GM18519 (cell line): Measurements from ENCODE around the gene LRMDA.

ENCODE experiments used
- ATAC-seq: cut with Tn5 transposase; IDR thresholded peaks from one replicate; pipeline ENCODE4 v1.9.1; 2021; ENCODE audit warnings: mild to moderate bottlenecking, moderate library complexity; ENCODE audit not compliant: unreplicated experiment, low FRiP score

Gene LRMDA

DNA sequence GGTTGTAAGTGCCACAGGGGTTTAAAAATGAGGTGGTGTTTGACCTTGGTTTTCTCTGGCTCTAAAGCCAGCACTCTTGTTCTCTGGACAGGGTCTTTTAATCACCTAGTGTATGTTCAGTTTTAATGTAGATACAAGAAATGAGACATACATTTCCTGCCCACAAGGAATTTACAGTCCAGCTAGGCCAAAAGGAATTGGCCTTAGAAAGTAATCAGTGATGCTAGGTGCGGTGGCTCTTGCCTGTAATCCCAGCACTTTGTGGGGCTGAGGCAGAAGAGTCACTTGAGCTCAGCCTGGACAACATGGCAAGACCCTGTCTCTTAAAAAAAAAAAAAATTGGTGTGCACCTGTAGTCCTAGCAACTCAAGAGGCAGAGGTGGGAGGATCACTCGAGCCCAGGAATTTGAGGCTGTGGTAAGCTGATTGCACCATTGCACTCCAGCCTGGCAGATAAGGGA, 100.2 kb downstream of the LRMDA start:
- no peak for ATAC-seq

DNA sequence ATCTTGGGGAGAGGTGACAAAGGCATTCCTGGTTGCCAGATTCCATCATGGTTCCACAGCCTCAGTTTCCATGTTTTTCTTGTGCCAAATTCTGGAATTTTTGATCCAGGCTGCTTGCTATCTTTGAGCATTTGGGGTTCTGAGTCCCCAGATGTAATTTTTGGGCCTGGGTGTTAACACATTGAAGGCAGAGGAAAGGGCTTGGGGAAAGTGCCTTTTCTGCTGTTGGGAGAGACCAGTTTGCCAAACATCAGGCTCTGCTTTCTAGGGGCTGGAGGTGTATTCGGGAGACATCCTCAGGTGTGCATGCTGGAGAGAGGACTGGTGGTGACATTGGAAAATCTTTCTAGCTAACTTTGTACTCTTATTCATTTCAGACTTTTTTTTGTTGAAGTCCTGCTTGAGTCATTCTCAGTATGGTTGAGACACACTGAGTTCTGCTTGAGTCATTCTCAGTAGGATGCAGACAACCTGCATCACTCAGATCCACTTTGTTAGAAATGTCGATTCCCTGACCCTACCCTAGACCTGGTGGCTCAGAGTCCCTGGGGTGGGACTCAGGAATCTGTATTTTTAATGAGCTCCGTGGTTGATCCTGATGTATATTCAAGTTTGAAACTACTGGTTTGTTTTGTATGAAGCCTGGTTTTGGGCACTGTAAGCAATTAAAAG, 101.0 kb downstream of the LRMDA start:
- ATAC-seq, result no peak

GRCh38 chr10:75538144-75538543, 106.7 kb downstream of the LRMDA start:
- ATAC-seq, result no peak

GRCh38 chr10:75538765-75539164, 107.3 kb downstream of the LRMDA start:
- no peak for ATAC-seq

GRCh38 chr10:75540357-75540966, 109.0 kb downstream of the LRMDA start:
- no peak for ATAC-seq

DNA sequence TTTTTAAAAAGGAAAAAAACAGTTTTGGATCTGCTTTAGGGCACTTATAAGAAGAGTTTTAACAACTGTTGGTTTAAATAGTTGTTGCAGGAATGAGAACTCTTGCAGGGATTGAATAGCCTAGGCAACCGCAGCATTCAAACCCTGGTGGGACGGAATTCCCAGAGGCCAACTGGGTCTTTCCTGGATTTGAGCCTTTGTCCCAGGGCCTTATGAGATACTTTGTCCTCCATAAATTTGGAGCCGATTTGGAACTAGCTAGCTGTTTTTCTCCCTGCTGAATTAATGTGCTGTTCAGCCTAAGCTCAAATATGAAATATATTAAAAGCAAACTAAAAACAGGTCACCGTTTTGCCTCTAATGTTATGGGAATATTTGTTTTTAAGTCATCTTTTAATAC, 109.6 kb downstream of the LRMDA start:
- ATAC-seq, result no peak

DNA sequence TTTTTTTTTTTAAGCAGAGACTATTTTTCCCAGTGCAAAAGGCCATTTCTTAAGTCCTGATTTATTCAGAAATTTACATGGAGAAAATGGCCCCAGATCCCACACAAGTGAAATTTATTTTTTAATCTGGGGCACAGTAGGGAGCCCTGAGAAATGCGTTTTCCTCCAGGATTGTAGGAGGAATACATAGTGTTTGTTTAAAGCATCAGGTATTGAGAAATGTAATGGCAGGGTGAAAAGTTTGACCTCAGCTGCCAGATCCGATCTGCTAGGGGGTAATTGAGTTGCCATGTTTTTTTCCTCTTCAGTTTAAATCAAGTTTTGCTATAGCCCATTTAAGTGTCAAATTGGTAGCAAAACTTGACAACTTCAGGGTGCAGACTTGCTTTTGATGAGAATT, 110.0 kb downstream of the LRMDA start:
- no peak for ATAC-seq

DNA sequence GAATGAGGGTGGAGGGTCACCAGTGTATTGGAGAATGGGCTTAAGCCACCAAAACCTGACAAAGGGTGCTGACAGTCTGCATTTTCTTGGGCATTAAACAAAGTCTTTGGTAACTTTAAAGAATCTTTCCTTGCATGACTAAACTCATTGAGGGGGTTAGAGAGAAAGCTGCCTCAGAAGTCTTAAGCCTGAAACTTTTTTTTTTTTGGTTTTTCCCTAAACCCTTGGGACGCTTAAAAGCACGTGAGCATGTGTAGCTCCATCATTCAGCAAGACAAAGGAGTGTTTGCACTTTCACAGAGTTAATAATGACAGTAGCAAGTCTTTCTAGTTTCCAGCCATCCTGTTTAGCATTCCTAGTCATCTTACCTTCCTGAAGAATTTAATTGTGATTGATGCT, 110.7 kb downstream of the LRMDA start:
- no peak for ATAC-seq

DNA sequence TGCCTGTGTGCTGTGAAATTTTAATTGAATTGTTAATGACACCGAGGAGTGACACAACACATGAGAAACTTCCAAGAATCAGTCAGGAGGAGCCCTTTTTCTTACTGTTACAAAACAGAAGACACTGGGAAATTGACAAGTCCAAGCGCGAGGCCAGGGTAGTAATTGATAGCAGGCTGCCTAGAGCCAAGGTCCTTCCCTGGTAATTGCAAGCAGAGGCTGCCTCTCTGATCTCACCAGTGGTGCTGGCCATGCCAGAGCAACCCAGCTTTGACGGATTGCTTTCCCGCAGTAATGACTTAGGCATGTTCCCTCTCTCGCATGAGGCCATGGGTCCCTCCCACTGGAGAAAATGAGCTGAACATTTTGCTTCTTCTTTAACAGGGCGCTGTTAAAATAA, 111.5 kb downstream of the LRMDA start:
- no peak for ATAC-seq

- no peak for ATAC-seq
Measured at GRCh38 chr10:75544386-75544785, 113.0 kb downstream of the LRMDA start.

GRCh38 chr10:75544993-75545706, 113.7 kb downstream of the LRMDA start:
- no peak for ATAC-seq

DNA sequence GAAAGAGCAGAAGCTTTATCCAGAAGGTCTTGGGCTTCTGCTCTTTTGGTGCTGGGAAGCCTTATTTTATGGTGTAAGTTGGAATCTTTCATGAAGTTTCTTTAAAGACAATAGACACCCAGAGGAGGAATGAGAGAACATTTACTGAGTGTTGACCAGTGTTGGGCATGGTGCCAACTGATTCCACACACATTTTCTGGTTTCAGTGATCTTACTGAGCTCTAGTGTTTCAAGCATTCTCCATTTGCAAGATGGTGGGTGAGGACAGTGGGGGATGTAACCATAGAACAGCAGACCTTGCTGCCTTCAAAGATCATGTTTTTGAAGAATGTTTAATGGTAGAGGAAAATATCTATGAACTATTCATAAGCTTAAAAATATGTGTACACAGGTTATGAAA, 114.6 kb downstream of the LRMDA start:
- no peak for ATAC-seq

- no peak for ATAC-seq
Measured at GRCh38 chr10:75547391-75548298, 116.2 kb downstream of the LRMDA start.

DNA sequence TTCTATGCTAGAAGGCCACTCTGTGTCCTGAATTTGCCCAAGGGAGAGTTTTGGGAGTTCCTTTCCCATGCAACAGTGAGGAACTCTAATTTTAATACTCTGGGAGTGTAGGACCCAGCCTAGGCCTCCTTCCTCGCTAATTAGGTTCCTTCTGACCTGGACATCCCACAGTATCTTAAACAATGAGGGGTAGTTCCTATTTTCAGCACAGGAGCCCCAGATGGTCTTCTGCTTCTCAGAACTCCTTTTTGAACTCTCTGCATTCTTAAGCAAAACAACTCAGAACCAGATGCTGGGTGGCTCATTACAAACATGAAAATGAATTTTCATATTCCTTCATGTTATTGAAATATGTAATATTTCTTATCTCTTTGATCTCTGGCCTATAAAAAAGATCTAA, 116.9 kb downstream of the LRMDA start:
- no peak for ATAC-seq

DNA sequence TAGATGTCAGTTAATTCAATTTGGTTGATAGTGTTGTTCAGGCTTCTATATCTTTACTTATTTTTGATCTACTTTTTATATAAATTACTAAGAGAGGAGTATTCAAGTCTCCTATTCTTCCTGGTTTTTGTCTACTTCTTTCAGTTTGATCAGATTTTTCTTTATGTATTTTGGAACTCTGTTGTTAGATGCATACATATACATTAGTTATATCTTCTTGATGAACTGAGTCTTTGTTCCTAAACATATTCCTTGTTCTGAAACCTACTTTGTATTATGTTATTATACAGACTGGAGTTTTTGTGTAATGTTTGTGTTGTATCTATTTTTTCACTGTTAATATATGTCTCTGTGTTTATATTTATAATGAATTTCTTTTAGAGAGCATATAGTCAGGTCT, 118.8 kb downstream of the LRMDA start:
- no peak for ATAC-seq

DNA sequence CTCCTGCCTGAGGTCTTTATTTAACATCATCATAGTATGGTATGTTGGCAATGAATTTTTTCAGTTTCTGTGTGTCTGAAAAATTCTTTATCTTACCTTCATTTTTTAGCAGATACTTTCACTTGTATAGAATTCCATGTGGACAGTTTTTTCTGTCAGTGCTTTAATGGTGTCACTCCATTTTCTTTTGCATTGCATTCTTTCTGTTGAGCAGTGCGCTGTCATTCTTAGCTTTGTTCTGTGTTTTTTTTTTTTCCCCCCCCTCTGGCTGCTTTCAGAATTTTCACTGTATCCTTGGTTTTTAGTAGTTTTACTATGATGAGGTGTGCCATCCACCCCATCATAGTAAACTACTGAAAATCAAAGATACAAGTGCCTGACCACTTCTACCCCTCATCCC, 120.7 kb downstream of the LRMDA start:
- no peak for ATAC-seq

- no peak for ATAC-seq
Measured at GRCh38 chr10:75553550-75553949, 122.1 kb downstream of the LRMDA start.

- no peak for ATAC-seq
Measured at GRCh38 chr10:75555323-75555722, 123.9 kb downstream of the LRMDA start.

- no peak for ATAC-seq
Measured at GRCh38 chr10:75556320-75556719, 124.9 kb downstream of the LRMDA start.

- ATAC-seq, result no peak
Measured at GRCh38 chr10:75565286-75566251, 134.1 kb downstream of the LRMDA start.
